Body of pancreas (tissue), 4 donors: ENCODE measurements around the gene CCL7.

Experiments
- CTCF ChIP-seq, 7 experiments: fragments of 450-650 bp in 4 of 7; fragments of 200-600 bp in 3 of 7; sonication (generic) in 3 of 7; IDR thresholded peaks; one replicate each; pipeline ENCODE4 v1.5.1; 2016 to 2019; ENCODE audit warnings: antibody characterized with exemption in 7 of 7
- POLR2A ChIP-seq, 3 donors: fragments of 450-650 bp; IDR thresholded peaks; one replicate each; pipeline ENCODE4 v1.6.1; 2016; ENCODE audit warnings: antibody characterized with exemption in 3 of 3, mild to moderate bottlenecking in 2 of 3

DNA sequence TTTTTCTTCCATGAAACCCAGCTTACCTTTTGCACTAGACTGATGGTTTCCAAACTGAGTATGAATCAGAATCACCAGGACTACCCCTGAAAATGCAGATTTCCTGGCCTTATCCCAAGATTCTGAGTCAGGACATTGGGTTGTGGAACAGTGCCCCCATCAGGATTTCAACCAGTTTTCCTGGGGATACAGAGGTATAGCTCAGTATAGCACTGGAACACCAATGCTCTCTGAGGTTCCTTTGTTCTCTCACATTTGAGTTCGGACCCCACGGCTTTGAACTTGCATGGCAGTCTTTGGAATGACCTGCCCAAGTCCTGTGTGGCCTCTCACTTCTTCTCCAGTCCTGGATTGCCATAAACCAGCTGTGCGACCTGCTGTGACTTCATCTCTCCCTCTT, 36.4 kb downstream of the CCL7 start:
- TF ChIP-seq CTCF (IDR thresholded peaks at IDR 0.05) (peak in 4 of 7 experiments; percentile 32 to 48 (median 41)), POLR2A (IDR thresholded peaks at IDR 0.05) (no peak)
